IMR-90 (cell line): ENCODE data around the gene PTPRK. TPM values are rescaled to one million over a fixed set of nuclear protein-coding genes. Genes with fewer than 3 reads are reported as not detected.

ENCODE experiments used
- ATAC-seq: fragments of 200-7000 bp; cut with Tn5 transposase; 2 replicates; pipeline ENCODE4 v1.9.1; 2020; ENCODE audit warnings: low read depth, mild to moderate bottlenecking, moderate library complexity
- BruUV-seq: library from RNA; stranded (reverse); fragments of 400-500 nt; replicated peaks from 2 replicates; lab custom pipeline; 2021; lab: Mats Ljungman, UMichigan
- CTCF ChIA-PET: fragments of 300-600 bp; formaldehyde crosslinking; extraction: SDS; loops from one replicate; lab custom pipeline; 2021; ENCODE audit warnings: antibody characterized with exemption; lab: Yijun Ruan, JAX
- POLR2A ChIA-PET: fragments of 300-600 bp; sonication (Branson Sonifier 250); formaldehyde crosslinking; loops from one replicate; lab custom pipeline; 2022; ENCODE audit warnings: antibody characterized with exemption; ENCODE audit not compliant: unreplicated experiment; lab: Charles Lee
- DNase-seq: peaks from one replicate; pipeline ENCODE4 v3.0.0; 2013
- H2AFZ ChIP-seq: replicated peaks from 2 replicates; pipeline ENCODE3; 2013; ENCODE audit warnings: low read length, mild to moderate bottlenecking; ENCODE audit not compliant: poor library complexity
- H2AK5ac ChIP-seq: 2 replicates; pipeline ENCODE4 v1.6.1; 2013; ENCODE audit warnings: low read depth, low read length, inconsistent platforms
- H2AK9ac ChIP-seq: replicated peaks from 2 replicates; pipeline ENCODE3; 2013; ENCODE audit warnings: mild to moderate bottlenecking, low read depth, low read length, moderate library complexity; ENCODE audit not compliant: poor library complexity
- H2BK120ac ChIP-seq: 2 replicates; pipeline ENCODE4 v1.6.1; 2013; ENCODE audit warnings: low read depth, low read length, inconsistent platforms
- H2BK15ac ChIP-seq: 3 replicates; pipeline ENCODE4 v1.6.1; 2013; ENCODE audit warnings: low read depth, low read length, inconsistent platforms
- H2BK20ac ChIP-seq: 2 replicates; pipeline ENCODE4 v1.6.1; 2013; ENCODE audit warnings: low read depth, mild to moderate bottlenecking, inconsistent platforms, low read length, moderate library complexity
- H2BK5ac ChIP-seq: 2 replicates; pipeline ENCODE4 v1.6.1; 2013; ENCODE audit warnings: mild to moderate bottlenecking, low read depth, low read length, inconsistent platforms; ENCODE audit not compliant: poor library complexity, severe bottlenecking
- H3K14ac ChIP-seq: replicated peaks from 2 replicates; pipeline ENCODE4 v1.6.1; 2013; ENCODE audit warnings: low read depth, low read length, inconsistent platforms
- H3K18ac ChIP-seq: 2 replicates; pipeline ENCODE4 v1.6.1; 2013; ENCODE audit warnings: low read depth, low read length, control low read depth
- H3K23ac ChIP-seq: 2 replicates; pipeline ENCODE4 v1.6.1; 2013; ENCODE audit warnings: low read depth, low read length, inconsistent platforms
- H3K27ac ChIP-seq: 2 replicates; pipeline ENCODE4 v1.5.1; 2013; ENCODE audit warnings: mild to moderate bottlenecking, control low read depth, low read length; ENCODE audit not compliant: insufficient read depth
- H3K27me3 ChIP-seq: 2 replicates; pipeline ENCODE4 v1.6.1; 2013; ENCODE audit warnings: low read length; ENCODE audit not compliant: control insufficient read depth, insufficient read depth
- H3K36me3 ChIP-seq: 2 replicates; pipeline ENCODE4 v1.6.1; 2013; ENCODE audit warnings: low read length, mixed read lengths; ENCODE audit not compliant: control insufficient read depth, insufficient read depth
- H3K4ac ChIP-seq: 2 replicates; pipeline ENCODE4 v1.6.1; 2013; ENCODE audit warnings: low read depth, low read length, inconsistent platforms
- H3K4me1 ChIP-seq: 2 replicates; pipeline ENCODE4 v1.6.1; 2013; ENCODE audit warnings: low read length, mixed read lengths; ENCODE audit not compliant: control insufficient read depth, insufficient read depth
- H3K4me2 ChIP-seq: 2 replicates; pipeline ENCODE4 v1.6.1; 2013; ENCODE audit warnings: low read depth, mild to moderate bottlenecking, control low read depth, low read length, moderate library complexity
- H3K4me3 ChIP-seq: 2 replicates; pipeline ENCODE4 v1.5.1; 2013; ENCODE audit warnings: low read depth, mild to moderate bottlenecking, control low read depth, low read length, moderate library complexity; ENCODE audit not compliant: insufficient read depth
- H3K56ac ChIP-seq: 2 replicates; pipeline ENCODE4 v1.6.1; 2013; ENCODE audit warnings: low read length, inconsistent platforms; ENCODE audit not compliant: insufficient read depth; ENCODE audit errors: extremely low read depth
- H3K79me1 ChIP-seq, 2 experiments: 2 replicates each; pipeline ENCODE4 v1.6.1; 2013; ENCODE audit warnings: low read length in 2 of 2, inconsistent platforms in 1 of 2, low read depth in 1 of 2
- H3K9ac ChIP-seq: 2 replicates; pipeline ENCODE4 v1.6.1; 2013; ENCODE audit warnings: low read depth, low read length, control low read depth
- H3K9me1 ChIP-seq: 2 replicates; pipeline ENCODE4 v1.6.1; 2013; ENCODE audit warnings: low read length, inconsistent platforms; ENCODE audit not compliant: insufficient read depth
- H3K9me3 ChIP-seq: 2 replicates; pipeline ENCODE4 v1.6.1; 2013; ENCODE audit warnings: low read length; ENCODE audit not compliant: control insufficient read depth, insufficient read depth
- H4K20me1 ChIP-seq: 2 replicates; pipeline ENCODE4 v1.6.1; 2013; ENCODE audit warnings: low read length, inconsistent platforms; ENCODE audit not compliant: insufficient read depth
- H4K5ac ChIP-seq: 2 replicates; pipeline ENCODE4 v1.6.1; 2013; ENCODE audit warnings: mild to moderate bottlenecking, low read depth, low read length, control low read depth
- H4K8ac ChIP-seq, 2 experiments: 2 replicates each; pipeline ENCODE4 v1.6.1; 2013; ENCODE audit warnings: low read depth in 2 of 2, low read length in 2 of 2, control low read depth in 1 of 2, inconsistent platforms in 1 of 2
- H4K91ac ChIP-seq: 2 replicates; pipeline ENCODE4 v1.6.1; 2013; ENCODE audit warnings: low read depth, low read length, inconsistent platforms; ENCODE audit not compliant: insufficient read depth
- BHLHE40 ChIP-seq: fragments of 150-350 bp; IDR thresholded peaks from 2 replicates; pipeline ENCODE4 v1.6.1; 2016; ENCODE audit warnings: mild to moderate bottlenecking, low read depth, low read length
- CEBPB ChIP-seq: IDR thresholded peaks from 2 replicates; pipeline ENCODE4 v1.6.1; 2012; ENCODE audit warnings: low read depth, low read length, improper control_type of control experiment
- CHD1 ChIP-seq: IDR thresholded peaks from 2 replicates; pipeline ENCODE4 v1.6.1; 2012; ENCODE audit warnings: low read depth, low read length, improper control_type of control experiment
- ELK1 ChIP-seq: fragments of 150-350 bp; IDR thresholded peaks from 2 replicates; pipeline ENCODE4 v1.6.1; 2016; ENCODE audit warnings: low read depth, mild to moderate bottlenecking, low read length, moderate library complexity, borderline replicate concordance
- FOS ChIP-seq: fragments of 150-350 bp; IDR thresholded peaks from 2 replicates; pipeline ENCODE4 v1.6.1; 2016; ENCODE audit warnings: low read depth, low read length
- MAFK ChIP-seq: IDR thresholded peaks from 2 replicates; pipeline ENCODE4 v1.6.1; 2012; ENCODE audit warnings: low read depth, low read length, improper control_type of control experiment
- MAZ ChIP-seq: IDR thresholded peaks from 2 replicates; pipeline ENCODE4 v1.6.1; 2012; ENCODE audit warnings: low read depth, mild to moderate bottlenecking, low read length, improper control_type of control experiment, moderate library complexity, borderline replicate concordance
- MXI1 ChIP-seq: IDR thresholded peaks from 2 replicates; pipeline ENCODE4 v1.6.1; 2012; ENCODE audit warnings: low read depth, mild to moderate bottlenecking, low read length, moderate library complexity, borderline replicate concordance
- POLR2A ChIP-seq: IDR thresholded peaks from 2 replicates; pipeline ENCODE4 v1.6.1; 2012; ENCODE audit warnings: mild to moderate bottlenecking, low read depth, low read length
- RAD21 ChIP-seq: IDR thresholded peaks from 2 replicates; pipeline ENCODE4 v1.6.1; 2012; ENCODE audit warnings: low read length, improper control_type of control experiment
- RCOR1 ChIP-seq: IDR thresholded peaks from 2 replicates; pipeline ENCODE4 v1.6.1; 2012; ENCODE audit warnings: mild to moderate bottlenecking, low read length, improper control_type of control experiment; ENCODE audit not compliant: insufficient replicate concordance
- RFX5 ChIP-seq: IDR thresholded peaks from 2 replicates; pipeline ENCODE4 v1.8.0; 2012; ENCODE audit warnings: low read depth, mild to moderate bottlenecking, low read length, moderate library complexity
- SMC3 ChIP-seq: fragments of 150-350 bp; IDR thresholded peaks from 2 replicates; pipeline ENCODE4 v1.6.1; 2016; ENCODE audit warnings: low read depth, mild to moderate bottlenecking, antibody characterized with exemption, low read length, moderate library complexity
- WGBS, 2 experiments: methylation state at CpG; one replicate each; pipeline versions ENCODE4 v1.1.5 to v1.1.7; 2013; ENCODE audit warnings: missing lambda C conversion rate in 2 of 2; ENCODE audit not compliant: insufficient read length in 1 of 2; ENCODE audit errors: extremely low coverage in 2 of 2; 5-methylcytosine and 5-hydroxymethylcytosine counted together
- dilution Hi-C: fragments of 300-500 bp; cut with HindIII; formaldehyde crosslinking; loops from one replicate; pipeline ENCODE4 v1.14.3; 2018; ENCODE audit warnings: low sequenced_read_pairs; ENCODE audit not compliant: unreplicated experiment
- in situ Hi-C: fragments of 300-500 bp; cut with MboI; formaldehyde crosslinking; loops from 3 replicates; pipeline ENCODE4 v1.14.3; 2019; ENCODE audit warnings: low sequenced_read_pairs, inconsistent platforms, mixed read lengths
- intact Hi-C: fragments of 100-400 bp; cut with micrococcal nuclease; formaldehyde crosslinking; loops from 2 replicates; pipeline ENCODE4 v1.10.0; 2022
- polyA plus RNA-seq, 3 experiments: library from polyadenylated mRNA; depleted of rRNA; stranded (reverse); fragments of >200 nt; gene quantifications; 2 replicates each; pipeline ENCODE4 v1.2.3, GENCODE V29; 2012; ENCODE audit warnings: low replicate concordance in 1 of 3
- total RNA-seq: library from RNA; depleted of rRNA; stranded (reverse); fragments of >200 nt; gene quantifications from 2 replicates; pipeline ENCODE4 v1.2.3, GENCODE V29; 2012
- TF ChIP-seq, protein P1 (sequence below): conservative IDR thresholded peaks from 2 replicates; pipeline ENCODE4 v1.5.1; 2012; ENCODE audit warnings: mild to moderate bottlenecking, low read depth, low read length, improper control_type of control experiment
- TF ChIP-seq, protein P2 (sequence below): fragments of 150-350 bp; IDR thresholded peaks from 2 replicates; pipeline ENCODE4 v1.6.1; 2017; ENCODE audit warnings: mild to moderate bottlenecking, antibody characterized with exemption, low read length, low read depth

The PTPRK gene
- total and polyA plus RNA-seq, 2 of the 4 experiments (the other 2 are of a cell fraction), result 18.0 to 80.8 TPM

GRCh38 chr6:128240024-128240428 is 280.4 kb downstream of the PTPRK start:
- H4K8ac ChIP-seq, result no peak overlapping the region
- H2AK5ac ChIP-seq, result no peak overlapping the region
- ATAC-seq (no peak), DNase-seq (no peak)
- H2BK20ac ChIP-seq, result no peak overlapping the region
- in situ Hi-C loops (no loop called here), dilution Hi-C loops (no loop called here), intact Hi-C loops (no loop called here)
- H3K36me3 ChIP-seq, result peaks cover 6% of the 10 kb centered on the region
- H3K56ac ChIP-seq, result no peak overlapping the region
- H2BK5ac ChIP-seq, result no peak overlapping the region
- ChIA-PET CTCF (no interaction called here), POLR2A (no interaction called here)
- no peak overlapping the region for H4K5ac ChIP-seq
- H3K23ac ChIP-seq, result no peak overlapping the region
- no peak overlapping the region for H2AK9ac ChIP-seq
- H4K91ac ChIP-seq, result no peak overlapping the region
- no peak overlapping the region for H3K14ac ChIP-seq
- H3K18ac ChIP-seq, result no peak overlapping the region
- H3K9me3 ChIP-seq, result no peaks in the 10 kb centered on the region
- WGBS, 2 experiments, result no CpG with 5 or more reads among the region's 3 CpGs
- no peak overlapping the region for H3K9ac ChIP-seq
- H2BK15ac ChIP-seq, result no peak overlapping the region
- no peak overlapping the region for H2BK120ac ChIP-seq
- H4K20me1 ChIP-seq, result no peaks in the 10 kb centered on the region; the same call in 1 of the 2 replicates
- peaks cover 3% of the 10 kb centered on the region; the same call in 1 of the 2 replicates for H3K4me1 ChIP-seq
- H3K27me3 ChIP-seq, result no peaks in the 10 kb centered on the region
- peaks cover 8% of the 10 kb centered on the region for H3K9me1 ChIP-seq
- no TSS peak for BruUV-seq
- H3K4me3 ChIP-seq, result no peak overlapping the region
- TF ChIP-seq, protein P1, sequence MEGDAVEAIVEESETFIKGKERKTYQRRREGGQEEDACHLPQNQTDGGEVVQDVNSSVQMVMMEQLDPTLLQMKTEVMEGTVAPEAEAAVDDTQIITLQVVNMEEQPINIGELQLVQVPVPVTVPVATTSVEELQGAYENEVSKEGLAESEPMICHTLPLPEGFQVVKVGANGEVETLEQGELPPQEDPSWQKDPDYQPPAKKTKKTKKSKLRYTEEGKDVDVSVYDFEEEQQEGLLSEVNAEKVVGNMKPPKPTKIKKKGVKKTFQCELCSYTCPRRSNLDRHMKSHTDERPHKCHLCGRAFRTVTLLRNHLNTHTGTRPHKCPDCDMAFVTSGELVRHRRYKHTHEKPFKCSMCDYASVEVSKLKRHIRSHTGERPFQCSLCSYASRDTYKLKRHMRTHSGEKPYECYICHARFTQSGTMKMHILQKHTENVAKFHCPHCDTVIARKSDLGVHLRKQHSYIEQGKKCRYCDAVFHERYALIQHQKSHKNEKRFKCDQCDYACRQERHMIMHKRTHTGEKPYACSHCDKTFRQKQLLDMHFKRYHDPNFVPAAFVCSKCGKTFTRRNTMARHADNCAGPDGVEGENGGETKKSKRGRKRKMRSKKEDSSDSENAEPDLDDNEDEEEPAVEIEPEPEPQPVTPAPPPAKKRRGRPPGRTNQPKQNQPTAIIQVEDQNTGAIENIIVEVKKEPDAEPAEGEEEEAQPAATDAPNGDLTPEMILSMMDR, result no peak
- TF ChIP-seq SMC3 (no peak), FOS (no peak), RCOR1 (no peak), ELK1 (no peak), BHLHE40 (no peak), CEBPB (no peak), MXI1 (no peak), POLR2A (no peak), RAD21 (no peak), CHD1 (no peak), MAFK (no peak), MAZ (no peak), RFX5 (no peak)
- TF ChIP-seq, protein P2, sequence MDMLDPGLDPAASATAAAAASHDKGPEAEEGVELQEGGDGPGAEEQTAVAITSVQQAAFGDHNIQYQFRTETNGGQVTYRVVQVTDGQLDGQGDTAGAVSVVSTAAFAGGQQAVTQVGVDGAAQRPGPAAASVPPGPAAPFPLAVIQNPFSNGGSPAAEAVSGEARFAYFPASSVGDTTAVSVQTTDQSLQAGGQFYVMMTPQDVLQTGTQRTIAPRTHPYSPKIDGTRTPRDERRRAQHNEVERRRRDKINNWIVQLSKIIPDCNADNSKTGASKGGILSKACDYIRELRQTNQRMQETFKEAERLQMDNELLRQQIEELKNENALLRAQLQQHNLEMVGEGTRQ, result no peak
- no peak overlapping the region for H3K4me2 ChIP-seq
- H3K79me1 ChIP-seq, result peaks cover 0 to 33% of the 10 kb centered on the region in 2 experiments; a peak in 3 of 4 replicates
- H3K27ac ChIP-seq, result no peak overlapping the region
- no peak overlapping the region for H3K4ac ChIP-seq
- no peak overlapping the region for H2AFZ ChIP-seq
